ENCODE measurements around the gene ATP5ME. TPM values are rescaled to one million over a fixed set of nuclear protein-coding genes. Genes with fewer than 3 reads are reported as not detected.

The ATP5ME gene
- total RNA-seq, 2 donors from 2014 or later = 20.2 to 37.9 TPM

GRCh38 chr4:704971-705277 lies 30.8 kb upstream of the ATP5ME start:
- peaks cover 34% of the 10 kb centered on the region for H3K4me1 ChIP-seq
- no peaks in the 10 kb centered on the region for H3K27me3 ChIP-seq
- no peak for ATAC-seq
- WGBS, 2 donors = 78 to 92% methylated on average over 1 of the region's 1 CpG
- intact Hi-C loops (cut with DNase I) = no loop called here
- DNase-seq = no peak
- TF ChIP-seq POLR2A (IDR thresholded peaks at IDR 0.05) = no peak
- TF ChIP-seq, protein P1, sequence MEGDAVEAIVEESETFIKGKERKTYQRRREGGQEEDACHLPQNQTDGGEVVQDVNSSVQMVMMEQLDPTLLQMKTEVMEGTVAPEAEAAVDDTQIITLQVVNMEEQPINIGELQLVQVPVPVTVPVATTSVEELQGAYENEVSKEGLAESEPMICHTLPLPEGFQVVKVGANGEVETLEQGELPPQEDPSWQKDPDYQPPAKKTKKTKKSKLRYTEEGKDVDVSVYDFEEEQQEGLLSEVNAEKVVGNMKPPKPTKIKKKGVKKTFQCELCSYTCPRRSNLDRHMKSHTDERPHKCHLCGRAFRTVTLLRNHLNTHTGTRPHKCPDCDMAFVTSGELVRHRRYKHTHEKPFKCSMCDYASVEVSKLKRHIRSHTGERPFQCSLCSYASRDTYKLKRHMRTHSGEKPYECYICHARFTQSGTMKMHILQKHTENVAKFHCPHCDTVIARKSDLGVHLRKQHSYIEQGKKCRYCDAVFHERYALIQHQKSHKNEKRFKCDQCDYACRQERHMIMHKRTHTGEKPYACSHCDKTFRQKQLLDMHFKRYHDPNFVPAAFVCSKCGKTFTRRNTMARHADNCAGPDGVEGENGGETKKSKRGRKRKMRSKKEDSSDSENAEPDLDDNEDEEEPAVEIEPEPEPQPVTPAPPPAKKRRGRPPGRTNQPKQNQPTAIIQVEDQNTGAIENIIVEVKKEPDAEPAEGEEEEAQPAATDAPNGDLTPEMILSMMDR (IDR thresholded peaks at IDR 0.05) = no peak
- peak overlapping the region in 2 of 4 donors; percentile 33 to 76 for H3K27ac ChIP-seq
- no peaks in the 10 kb centered on the region for H3K36me3 ChIP-seq (replicated peaks in 1 of 2; ENCODE audit: insufficient read depth in 1 of 2, low read depth in 2 of 2)
- no peaks in the 10 kb centered on the region for H3K9me3 ChIP-seq
- peak overlapping the region in 1 of 2 donors; percentile 86 for H3K4me3 ChIP-seq

- no peak for ATAC-seq
- no peak for DNase-seq
These were observed 30.3 kb upstream of the ATP5ME start for GRCh38 chr4:704198-704891.

DNA sequence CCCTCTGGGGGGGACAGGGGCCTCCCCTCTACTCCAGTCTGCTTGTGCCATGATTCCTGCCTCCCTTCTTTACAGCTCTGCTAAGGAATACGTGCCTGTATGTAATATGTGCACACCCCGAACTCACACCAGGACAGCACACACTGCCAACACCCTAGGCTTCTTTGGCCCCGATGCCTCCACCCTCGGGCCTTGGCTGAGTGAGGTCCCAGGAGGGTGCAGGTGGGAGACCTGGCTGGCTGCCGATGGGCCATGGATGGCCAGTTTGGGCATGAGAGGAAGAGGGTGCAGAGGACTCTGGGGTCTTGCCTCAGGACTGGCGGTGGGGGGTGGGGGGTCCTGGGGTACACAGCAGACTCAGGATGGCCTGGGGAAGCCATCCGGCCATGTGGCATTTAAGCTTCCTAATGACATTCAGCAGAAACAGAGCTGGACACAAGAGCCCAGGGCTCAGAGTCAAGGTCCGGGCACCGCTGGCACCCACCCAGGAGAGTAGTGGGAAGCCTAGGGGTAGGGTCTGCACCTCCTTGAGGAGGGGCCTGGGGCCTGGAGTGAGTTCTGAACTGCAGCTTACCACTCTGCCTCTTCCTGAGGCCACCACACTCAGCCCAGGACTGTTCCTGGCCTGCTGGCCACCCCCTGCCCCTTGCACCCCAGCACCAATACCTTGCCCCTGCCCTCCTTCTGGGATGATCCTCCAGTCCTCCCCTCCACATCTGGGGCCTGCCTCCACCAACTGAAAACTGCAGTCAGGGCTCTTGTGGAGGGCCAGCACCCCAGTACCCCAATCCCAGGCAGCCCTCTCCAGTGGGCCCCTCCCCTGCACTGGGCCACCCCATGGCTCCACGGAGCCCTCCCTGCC lies 29.5 kb upstream of the ATP5ME start:
- Histone ChIP-seq H3K27me3 (no peaks in the 10 kb centered on the region), H3K9me3 (no peaks in the 10 kb centered on the region), H3K27ac (no peak overlapping the region), H3K36me3 (replicated peaks in 1 of 2; ENCODE audit: insufficient read depth in 1 of 2, low read depth in 2 of 2) (no peaks in the 10 kb centered on the region), H3K4me1 (peaks cover 33% of the 10 kb centered on the region), H3K4me3 (no peak overlapping the region)
- TF ChIP-seq POLR2A (IDR thresholded peaks at IDR 0.05) = no peak
- TF ChIP-seq, protein P1 (IDR thresholded peaks at IDR 0.05) = no peak
- 82 to 86% methylated on average over 3 to 10 of the region's 10 CpGs for WGBS, 2 donors
- DNase-seq (no peak), ATAC-seq (no peak)
- intact Hi-C loops (cut with DNase I) = no loop called here

More at GRCh38 chr4:704198-704891, 30.3 kb upstream of the ATP5ME start:
- Histone ChIP-seq H3K27ac (no peak overlapping the region), H3K27me3 (no peaks in the 10 kb centered on the region), H3K4me3 (no peak overlapping the region), H3K4me1 (peaks cover 34% of the 10 kb centered on the region), H3K36me3 (replicated peaks in 1 of 2; ENCODE audit: insufficient read depth in 1 of 2, low read depth in 2 of 2) (no peaks in the 10 kb centered on the region), H3K9me3 (no peaks in the 10 kb centered on the region)
- intact Hi-C loops (cut with DNase I) = no loop called here
- TF ChIP-seq, protein P1 (IDR thresholded peaks at IDR 0.05) = no peak
- no peak for TF ChIP-seq POLR2A (IDR thresholded peaks at IDR 0.05)
- 92 to 93% methylated on average over 34 to 39 of the region's 46 CpGs for WGBS, 2 donors

GRCh38 chr4:702618-703048 lies 28.6 kb upstream of the ATP5ME start:
- 63 to 85% methylated on average over 7 of the region's 7 CpGs for WGBS, 2 donors
- Histone ChIP-seq H3K4me1 (peaks cover 24% of the 10 kb centered on the region), H3K27ac (no peak overlapping the region), H3K36me3 (replicated peaks in 1 of 2; ENCODE audit: insufficient read depth in 1 of 2, low read depth in 2 of 2) (no peaks in the 10 kb centered on the region), H3K9me3 (no peaks in the 10 kb centered on the region), H3K4me3 (no peak overlapping the region), H3K27me3 (no peaks in the 10 kb centered on the region)
- no peak for DNase-seq
- TF ChIP-seq, protein P1 (IDR thresholded peaks at IDR 0.05) = no peak
- TF ChIP-seq POLR2A (IDR thresholded peaks at IDR 0.05) = no peak
- intact Hi-C loops (cut with DNase I) = no loop called here
- ATAC-seq = no peak

Measured in body of pancreas (tissue), 4 donors.